Measurements from ENCODE around the gene ZFYVE19.
"Not testable (repeated sequence)": the region's sequence is repeated elsewhere in the genome, so short reads cannot be mapped to it uniquely, and the experiment has no call there.

Gene ZFYVE19

GRCh38 chr15:40852529-40852928, 45.6 kb downstream of the ZFYVE19 start:
- peak; percentile 13 for DNase-seq

GRCh38 chr15:40853241-40853890, 46.5 kb downstream of the ZFYVE19 start:
- DNase-seq, result no peak

- no peak for DNase-seq
Measured at GRCh38 chr15:40854161-40854560, 47.3 kb downstream of the ZFYVE19 start.

- DNase-seq, result no peak
Measured at GRCh38 chr15:40855706-40856234, 48.9 kb downstream of the ZFYVE19 start.

- DNase-seq, result no peak
Measured at GRCh38 chr15:40856746-40857145, 49.9 kb downstream of the ZFYVE19 start.

- DNase-seq, result peak; percentile 24
Measured at GRCh38 chr15:40857601-40858341, 50.9 kb downstream of the ZFYVE19 start.

GRCh38 chr15:40858706-40859105, 51.8 kb downstream of the ZFYVE19 start:
- no peak for DNase-seq

GRCh38 chr15:40859206-40859851, 52.4 kb downstream of the ZFYVE19 start:
- DNase-seq, result peak; percentile 23

- not testable (repeated sequence) for DNase-seq
Measured at GRCh38 chr15:40861147-40861546, 54.3 kb downstream of the ZFYVE19 start.

- no peak for DNase-seq
Measured at GRCh38 chr15:40863660-40864270, 56.9 kb downstream of the ZFYVE19 start.

Data from NCI-H748 treated with DMSO at 0.1 percent for 48 hours (cell line).